ENCODE data around the gene IGSF3.

GRCh38 chr1:116690396-116690848 is 22.9 kb upstream of the IGSF3 start:
- no peak for TF ChIP-seq CTCF (conservative IDR thresholded peaks at IDR 0.05)
- no peak for TF ChIP-seq EZH2 (IDR thresholded peaks at IDR 0.05; ENCODE audit: low read depth)
